Measurements from ENCODE around the gene ACER3.

DNA sequence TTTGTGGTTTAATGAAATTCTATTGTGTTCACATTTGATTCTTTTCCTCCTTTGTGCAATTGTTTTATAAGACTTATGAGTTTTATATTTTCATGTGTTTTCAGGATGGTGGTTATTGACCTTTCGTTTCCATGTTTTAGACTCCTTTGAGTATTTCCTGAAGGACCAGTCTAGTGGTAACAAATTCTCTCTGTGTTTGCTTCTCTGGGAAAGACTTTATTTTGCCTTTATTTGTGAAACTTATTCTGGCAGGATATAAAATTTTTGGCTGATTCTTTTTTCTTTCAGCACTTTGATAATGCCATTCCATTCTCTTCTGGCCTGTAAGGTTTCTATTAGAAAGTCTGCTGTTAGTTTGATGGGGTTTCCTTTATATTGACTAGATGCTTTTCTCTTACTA, 83.5 kb downstream of the ACER3 start:
- TF ChIP-seq SMC3 (conservative IDR thresholded peaks at IDR 0.05; ENCODE audit: poor library complexity) (no peak), EZH2 (IDR thresholded peaks at IDR 0.05; ENCODE audit: borderline replicate concordance, insufficient read depth, low read length, poor library complexity, severe bottlenecking) (no peak)
- TF ChIP-seq, protein P1, sequence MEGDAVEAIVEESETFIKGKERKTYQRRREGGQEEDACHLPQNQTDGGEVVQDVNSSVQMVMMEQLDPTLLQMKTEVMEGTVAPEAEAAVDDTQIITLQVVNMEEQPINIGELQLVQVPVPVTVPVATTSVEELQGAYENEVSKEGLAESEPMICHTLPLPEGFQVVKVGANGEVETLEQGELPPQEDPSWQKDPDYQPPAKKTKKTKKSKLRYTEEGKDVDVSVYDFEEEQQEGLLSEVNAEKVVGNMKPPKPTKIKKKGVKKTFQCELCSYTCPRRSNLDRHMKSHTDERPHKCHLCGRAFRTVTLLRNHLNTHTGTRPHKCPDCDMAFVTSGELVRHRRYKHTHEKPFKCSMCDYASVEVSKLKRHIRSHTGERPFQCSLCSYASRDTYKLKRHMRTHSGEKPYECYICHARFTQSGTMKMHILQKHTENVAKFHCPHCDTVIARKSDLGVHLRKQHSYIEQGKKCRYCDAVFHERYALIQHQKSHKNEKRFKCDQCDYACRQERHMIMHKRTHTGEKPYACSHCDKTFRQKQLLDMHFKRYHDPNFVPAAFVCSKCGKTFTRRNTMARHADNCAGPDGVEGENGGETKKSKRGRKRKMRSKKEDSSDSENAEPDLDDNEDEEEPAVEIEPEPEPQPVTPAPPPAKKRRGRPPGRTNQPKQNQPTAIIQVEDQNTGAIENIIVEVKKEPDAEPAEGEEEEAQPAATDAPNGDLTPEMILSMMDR (IDR thresholded peaks at IDR 0.05; ENCODE audit: poor library complexity, severe bottlenecking) = no peak
